HCT116 (cell line): ENCODE measurements around the gene CNDP1. TPM values are rescaled to one million over a fixed set of nuclear protein-coding genes. Genes with fewer than 3 reads are reported as not detected.

Experiments used
- ATAC-seq: fragments of 200-7000 bp; cut with Tn5 transposase; 2 replicates; pipeline ENCODE4 v1.9.1; 2020; ENCODE audit warnings: mild to moderate bottlenecking, moderate library complexity
- BruUV-seq: library from RNA; stranded (reverse); fragments of 400-500 nt; replicated peaks from 2 replicates; lab custom pipeline; 2021; lab: Mats Ljungman, UMichigan
- CTCF ChIA-PET: fragments of 300-600 bp; sonication (Branson Sonifier 250); formaldehyde crosslinking; loops from one replicate; lab custom pipeline; 2021; ENCODE audit warnings: antibody characterized with exemption; lab: Charles Lee
- POLR2A ChIA-PET: fragments of 300-600, 350-600 bp; sonication (Branson Sonifier 250); formaldehyde crosslinking; loops from one replicate; lab custom pipeline; 2021; ENCODE audit warnings: antibody characterized with exemption; lab: Charles Lee
- RAD21 ChIA-PET, 2 experiments: fragments of 300-600 bp; sonication (Branson Sonifier 250); formaldehyde crosslinking; loops; one replicate each; lab custom pipeline; 2023; ENCODE audit warnings: low total read pairs in 2 of 2; ENCODE audit not compliant: uncharacterized antibody in 2 of 2, unreplicated experiment in 2 of 2, low non-redundant PET in 1 of 2; lab: Charles Lee
- DNase-seq: peaks from one replicate; pipeline ENCODE4 v3.0.0-alpha.2; 2010; ENCODE audit warnings: low read depth, low spot score
- H2AFZ ChIP-seq: fragments of 200-600 bp; shearing (Covaris generic), sonication (generic); 2 replicates; pipeline ENCODE4 v1.6.1; 2017; ENCODE audit warnings: low read depth, mixed run types, mixed read lengths, antibody characterized with exemption, low read length; ENCODE audit not compliant: poor library complexity, severe bottlenecking
- H3K27ac ChIP-seq: 2 replicates; pipeline ENCODE4 v1.5.1; 2012; ENCODE audit warnings: low read depth, low read length
- H3K27me3 ChIP-seq: fragments of 200-600 bp; sonication (generic); 2 replicates; pipeline ENCODE4 v1.6.1; 2016; ENCODE audit warnings: mixed run types, low read length, mixed read lengths; ENCODE audit not compliant: insufficient read depth
- H3K36me3 ChIP-seq, 2 experiments: fragments of 200-500 bp in 1 of 2; fragments of 200-600 bp in 1 of 2; sonication (Bioruptor generic) in 1 of 2; sonication (generic) in 1 of 2; 2 replicates each; pipeline versions ENCODE4 v1.5.1 to v1.6.1; 2014 to 2016; ENCODE audit warnings: low read length in 2 of 2, inconsistent platforms in 1 of 2, mixed read lengths in 1 of 2, mixed run types in 1 of 2; ENCODE audit not compliant: insufficient read depth in 2 of 2, control insufficient read depth in 1 of 2
- H3K4me1 ChIP-seq, 2 experiments: fragments of 200-600 bp in 1 of 2; sonication (generic) in 1 of 2; 2 replicates each; pipeline versions ENCODE4 v1.5.1 to v1.6.1; 2012 to 2017; ENCODE audit warnings: low read length in 2 of 2, inconsistent platforms in 1 of 2, mild to moderate bottlenecking in 1 of 2, mixed read lengths in 1 of 2, mixed run types in 1 of 2, moderate library complexity in 1 of 2; ENCODE audit not compliant: insufficient read depth in 2 of 2, control insufficient read depth in 1 of 2
- H3K4me2 ChIP-seq: fragments of 200-600 bp; sonication (generic); 2 replicates; pipeline ENCODE4 v1.6.1; 2017; ENCODE audit warnings: mixed run types, low read length, mixed read lengths
- H3K4me3 ChIP-seq, 2 experiments: fragments of 200-600 bp in 1 of 2; sonication (generic) in 1 of 2; replicated peaks in 1 of 2; 2 replicates each; pipeline ENCODE4 v1.5.1; 2011 to 2016; ENCODE audit warnings: low read length in 2 of 2, control low read depth in 1 of 2, low read depth in 1 of 2, mild to moderate bottlenecking in 1 of 2, mixed read lengths in 1 of 2, mixed run types in 1 of 2
- H3K79me2 ChIP-seq: fragments of 200-600 bp; sonication (generic); 2 replicates; pipeline ENCODE4 v1.6.1; 2017; ENCODE audit warnings: mild to moderate bottlenecking, mixed run types, low read length, moderate library complexity, mixed read lengths; ENCODE audit not compliant: insufficient read depth
- H3K9ac ChIP-seq: fragments of 200-600 bp; sonication (generic); 2 replicates; pipeline ENCODE4 v1.6.1; 2016; ENCODE audit warnings: low read length, mixed read lengths
- H3K9me2 ChIP-seq: fragments of 200-600 bp; sonication (generic), shearing (Covaris generic); 2 replicates; pipeline ENCODE4 v1.6.1; 2017; ENCODE audit warnings: mixed run types, mild to moderate bottlenecking, moderate library complexity; ENCODE audit not compliant: insufficient read depth
- H3K9me3 ChIP-seq, 2 experiments: fragments of 200-500 bp in 1 of 2; fragments of 200-600 bp in 1 of 2; sonication (Bioruptor generic) in 1 of 2; sonication (generic) in 1 of 2; 2 replicates each; pipeline ENCODE4 v1.6.1; 2014 to 2017; ENCODE audit warnings: low read length in 2 of 2, mixed read lengths in 2 of 2, inconsistent platforms in 1 of 2, low read depth in 1 of 2, mild to moderate bottlenecking in 1 of 2, mixed run types in 1 of 2, moderate library complexity in 1 of 2; ENCODE audit not compliant: control insufficient read depth in 1 of 2, insufficient read depth in 1 of 2
- H4K20me1 ChIP-seq: fragments of 200-600 bp; sonication (generic), shearing (Covaris generic); 2 replicates; pipeline ENCODE4 v1.6.1; 2017; ENCODE audit warnings: mixed run types, mild to moderate bottlenecking, moderate library complexity; ENCODE audit not compliant: insufficient read depth
- ATF3 ChIP-seq: IDR thresholded peaks from 2 replicates; pipeline ENCODE4 v1.6.1; 2012
- CBX3 ChIP-seq: IDR thresholded peaks from 2 replicates; pipeline ENCODE4 v1.6.1; 2012; ENCODE audit warnings: low read depth
- CEBPB ChIP-seq: IDR thresholded peaks from 2 replicates; pipeline ENCODE4 v1.6.1; 2012; ENCODE audit warnings: low read depth
- EZH2phosphoT487 ChIP-seq: fragments of 200-600 bp; IDR thresholded peaks from 2 replicates; pipeline ENCODE4 v1.6.1; 2018; ENCODE audit warnings: antibody characterized with exemption, borderline replicate concordance
- JUND ChIP-seq: IDR thresholded peaks from 2 replicates; pipeline ENCODE4 v1.6.1; 2012
- MAX ChIP-seq: IDR thresholded peaks from 2 replicates; pipeline ENCODE4 v1.6.1; 2012
- POLR2A ChIP-seq: IDR thresholded peaks from 2 replicates; pipeline ENCODE4 v1.7.0; 2011; ENCODE audit warnings: borderline replicate concordance; ENCODE audit not compliant: insufficient read depth, insufficient read length; ENCODE audit errors: extremely low read depth
- RAD21 ChIP-seq: IDR thresholded peaks from 2 replicates; pipeline ENCODE4 v1.6.1; 2012; ENCODE audit warnings: low read depth, mild to moderate bottlenecking
- SIN3A ChIP-seq: IDR thresholded peaks from 2 replicates; pipeline ENCODE4 v1.6.1; 2012; ENCODE audit warnings: low read depth
- SRF ChIP-seq: IDR thresholded peaks from 2 replicates; pipeline ENCODE4 v1.6.1; 2012; ENCODE audit warnings: low read depth
- TCF7L2 ChIP-seq: IDR thresholded peaks from 2 replicates; pipeline ENCODE4 v1.7.0; 2011; ENCODE audit warnings: borderline replicate concordance, inconsistent platforms; ENCODE audit not compliant: insufficient read depth, insufficient read length; ENCODE audit errors: extremely low read depth
- YY1 ChIP-seq: IDR thresholded peaks from 2 replicates; pipeline ENCODE4 v1.6.1; 2011; ENCODE audit warnings: low read length, low read depth, moderate library complexity, mild to moderate bottlenecking; ENCODE audit not compliant: insufficient replicate concordance; ENCODE audit errors: extremely low read depth
- ZFX ChIP-seq: fragments of 450-650 bp; IDR thresholded peaks from 2 replicates; pipeline ENCODE4 v1.6.1; 2017
- ZNF274 ChIP-seq: fragments of 200-500 bp; sonication (Bioruptor generic); IDR thresholded peaks from 2 replicates; pipeline ENCODE4 v1.6.1; 2014; ENCODE audit warnings: mild to moderate bottlenecking, low read depth, low read length, inconsistent platforms
- intact Hi-C: fragments of 100-400 bp; cut with micrococcal nuclease; formaldehyde crosslinking; loops from 2 replicates; pipeline ENCODE4 v1.10.0; 2022
- total RNA-seq: library from RNA; stranded (reverse); gene quantifications from one replicate; pipeline ENCODE4 v1.2.1, GENCODE V29; 2021; ENCODE audit not compliant: unreplicated experiment
- TF ChIP-seq, protein P1 (sequence below): IDR thresholded peaks from 2 replicates; pipeline ENCODE4 v1.6.1; 2011; ENCODE audit warnings: mild to moderate bottlenecking, low read length, moderate library complexity; ENCODE audit not compliant: insufficient replicate concordance; ENCODE audit errors: extremely low read depth

The CNDP1 gene
- total RNA-seq, 1 experiment from 2014 or later, result not detected

DNA sequence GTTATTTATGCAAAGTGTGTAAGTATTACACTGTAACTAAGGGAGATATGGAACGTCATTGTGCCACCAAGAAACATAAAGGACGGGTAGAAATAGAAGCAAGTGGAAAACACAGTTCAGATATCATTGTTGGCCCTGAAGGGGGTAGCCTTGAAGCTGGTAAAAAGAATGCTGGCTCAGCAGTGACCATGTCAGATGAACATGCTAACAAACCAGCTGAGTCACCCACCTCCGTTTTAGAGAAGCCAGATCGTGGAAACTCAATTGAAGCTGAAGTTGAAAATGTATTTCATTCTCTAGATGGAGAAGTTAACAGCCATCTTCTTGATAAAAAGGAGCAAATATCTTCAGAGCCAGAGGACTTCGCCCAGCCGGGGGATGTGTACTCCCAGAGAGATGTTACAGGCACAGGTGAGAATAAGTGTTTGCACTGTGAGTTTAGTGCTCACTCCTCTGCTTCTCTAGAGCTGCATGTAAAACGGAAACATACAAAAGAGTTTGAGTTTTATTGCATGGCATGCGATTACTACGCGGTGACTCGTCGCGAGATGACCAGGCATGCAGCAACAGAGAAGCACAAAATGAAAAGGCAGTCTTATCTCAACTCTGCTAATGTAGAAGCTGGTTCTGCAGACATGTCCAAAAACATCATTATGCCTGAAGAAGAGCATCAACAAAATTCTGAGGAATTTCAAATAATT is 99.5 kb downstream of the CNDP1 start:
- no peak overlapping the region for H3K4me2 ChIP-seq
- BruUV-seq, result no TSS peak

DNA sequence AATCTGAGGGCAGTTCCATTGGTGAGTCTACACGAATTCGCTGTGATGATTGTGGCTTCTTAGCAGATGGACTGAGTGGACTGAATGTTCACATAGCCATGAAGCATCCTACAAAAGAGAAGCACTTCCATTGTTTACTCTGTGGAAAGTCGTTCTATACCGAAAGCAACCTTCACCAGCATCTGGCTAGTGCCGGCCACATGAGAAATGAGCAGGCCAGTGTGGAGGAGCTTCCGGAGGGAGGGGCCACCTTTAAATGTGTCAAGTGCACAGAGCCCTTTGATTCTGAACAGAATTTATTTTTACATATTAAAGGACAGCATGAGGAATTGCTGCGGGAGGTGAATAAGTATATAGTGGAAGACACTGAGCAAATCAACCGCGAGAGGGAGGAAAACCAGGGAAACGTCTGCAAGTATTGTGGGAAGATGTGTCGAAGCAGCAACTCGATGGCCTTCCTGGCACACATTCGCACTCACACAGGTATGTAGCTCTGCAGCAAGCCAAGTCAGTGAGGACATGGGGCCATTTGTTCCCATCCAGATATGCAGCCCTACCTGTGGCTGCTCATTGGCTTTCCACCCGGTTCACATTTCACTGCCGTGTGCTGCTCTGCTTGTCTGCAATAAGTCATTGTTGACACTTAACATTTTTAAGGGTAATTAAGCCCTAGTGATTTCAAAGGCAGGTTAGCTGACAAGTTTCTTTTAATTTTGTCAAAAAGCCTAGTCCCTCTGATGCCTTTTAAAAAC is 101.1 kb downstream of the CNDP1 start:
- intact Hi-C loops, result no loop called here
- CTCF ChIA-PET, result no interaction called here
- TF ChIP-seq ATF3 (no peak), EZH2phosphoT487 (no peak), ZFX (no peak), RAD21 (no peak), SIN3A (no peak), ZNF274 (no peak), SRF (no peak), CEBPB (no peak), MAX (no peak), YY1 (no peak), POLR2A (no peak), TCF7L2 (no peak), JUND (no peak), CBX3 (no peak)
- TF ChIP-seq, protein P1, sequence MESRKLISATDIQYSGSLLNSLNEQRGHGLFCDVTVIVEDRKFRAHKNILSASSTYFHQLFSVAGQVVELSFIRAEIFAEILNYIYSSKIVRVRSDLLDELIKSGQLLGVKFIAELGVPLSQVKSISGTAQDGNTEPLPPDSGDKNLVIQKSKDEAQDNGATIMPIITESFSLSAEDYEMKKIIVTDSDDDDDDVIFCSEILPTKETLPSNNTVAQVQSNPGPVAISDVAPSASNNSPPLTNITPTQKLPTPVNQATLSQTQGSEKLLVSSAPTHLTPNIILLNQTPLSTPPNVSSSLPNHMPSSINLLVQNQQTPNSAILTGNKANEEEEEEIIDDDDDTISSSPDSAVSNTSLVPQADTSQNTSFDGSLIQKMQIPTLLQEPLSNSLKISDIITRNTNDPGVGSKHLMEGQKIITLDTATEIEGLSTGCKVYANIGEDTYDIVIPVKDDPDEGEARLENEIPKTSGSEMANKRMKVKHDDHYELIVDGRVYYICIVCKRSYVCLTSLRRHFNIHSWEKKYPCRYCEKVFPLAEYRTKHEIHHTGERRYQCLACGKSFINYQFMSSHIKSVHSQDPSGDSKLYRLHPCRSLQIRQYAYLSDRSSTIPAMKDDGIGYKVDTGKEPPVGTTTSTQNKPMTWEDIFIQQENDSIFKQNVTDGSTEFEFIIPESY, result no peak

More for the DNA sequence above, 99.5 kb downstream of the CNDP1 start:
- H3K9me2 ChIP-seq, result no peaks in the 10 kb centered on the region
- peaks cover 0 to 6% of the 10 kb centered on the region in 2 experiments; a peak in 1 of 4 replicates for H3K4me1 ChIP-seq
- ChIA-PET CTCF (no interaction called here), RAD21 (no interaction called here), POLR2A (no interaction called here)
- no peak for DNase-seq
- H3K36me3 ChIP-seq, result no peaks in the 10 kb centered on the region
- no peak overlapping the region for H3K9ac ChIP-seq
- no peaks in the 10 kb centered on the region for H3K79me2 ChIP-seq
- no peaks in the 10 kb centered on the region for H3K9me3 ChIP-seq
- no peaks in the 10 kb centered on the region for H3K27me3 ChIP-seq
- H3K27ac ChIP-seq, result no peak overlapping the region
- TF ChIP-seq RAD21 (no peak), SRF (no peak), YY1 (no peak)
- intact Hi-C loops, result no loop called here
- no peak overlapping the region for H2AFZ ChIP-seq
- H3K4me3 ChIP-seq, result no peak overlapping the region
- no peaks in the 10 kb centered on the region for H4K20me1 ChIP-seq
- ATAC-seq, result no peak

More for the DNA sequence above, 101.1 kb downstream of the CNDP1 start:
- Histone ChIP-seq H3K9me2 (no peaks in the 10 kb centered on the region), H3K27ac (no peak overlapping the region), H3K79me2 (no peaks in the 10 kb centered on the region), H3K9ac (no peak overlapping the region), H3K27me3 (no peaks in the 10 kb centered on the region), H3K36me3 (no peaks in the 10 kb centered on the region), H4K20me1 (no peaks in the 10 kb centered on the region), H2AFZ (no peak overlapping the region), H3K9me3 (no peaks in the 10 kb centered on the region), H3K4me1 (peaks cover 0 to 6% of the 10 kb centered on the region in 2 experiments; a peak in 1 of 4 replicates), H3K4me3 (no peak overlapping the region), H3K4me2 (no peak overlapping the region)
- ATAC-seq, result no peak
- POLR2A ChIA-PET, result no interaction called here
- DNase-seq, result no peak
- RAD21 ChIA-PET, result no interaction called here
- no TSS peak for BruUV-seq
